ENCODE measurements around the gene FOXP1.

GRCh38 chr3:71154846-71155245 is 428.7 kb downstream of the FOXP1 start:
- TF ChIP-seq CTCF (IDR thresholded peaks at IDR 0.05) (no peak), POLR2A (IDR thresholded peaks at IDR 0.05) (no peak)
